GM13977 (cell line): Measurements from ENCODE around the gene PRMT7.

Source experiments
- DNase-seq: peaks from one replicate; pipeline ENCODE4 v3.0.0; 2012; ENCODE audit warnings: low spot score
- CTCF ChIP-seq: IDR thresholded peaks from 2 replicates; pipeline ENCODE4 v1.5.1; 2012; ENCODE audit warnings: mild to moderate bottlenecking, control low read depth; ENCODE audit not compliant: insufficient read depth; ENCODE audit errors: extremely low read depth, missing control alignments
- in situ Hi-C: fragments of 300-500 bp; cut with MboI; formaldehyde crosslinking; loops from one replicate; pipeline ENCODE4 v1.12.0; 2022; ENCODE audit warnings: low sequenced_read_pairs, low pct_unique_long_range_greater_than_20kb, mixed read lengths, inconsistent platforms; ENCODE audit not compliant: unreplicated experiment

Gene PRMT7

GRCh38 chr16:68345351-68345810 is 34.6 kb downstream of the PRMT7 start:
- no peak for TF ChIP-seq CTCF
- in situ Hi-C loops = no loop called here
- DNase-seq = no peak

- TF ChIP-seq CTCF = no peak
- DNase-seq = no peak
- in situ Hi-C loops = no loop called here
These were observed 35.3 kb downstream of the PRMT7 start for GRCh38 chr16:68345958-68346635.

GRCh38 chr16:68346892-68347480 is 36.2 kb downstream of the PRMT7 start:
- TF ChIP-seq CTCF = no peak
- DNase-seq = no peak
- in situ Hi-C loops = no loop called here

- TF ChIP-seq CTCF = no peak
- no peak for DNase-seq
- in situ Hi-C loops = no loop called here
These were observed 36.8 kb downstream of the PRMT7 start for GRCh38 chr16:68347605-68348004.

- TF ChIP-seq CTCF = no peak
- in situ Hi-C loops = no loop called here
These were observed 38.0 kb downstream of the PRMT7 start for GRCh38 chr16:68348639-68349445.

GRCh38 chr16:68349838-68350410 is 39.1 kb downstream of the PRMT7 start:
- DNase-seq = no peak
- in situ Hi-C loops = no loop called here
- TF ChIP-seq CTCF = no peak

More at GRCh38 chr16:68348639-68349445, 38.0 kb downstream of the PRMT7 start:
- DNase-seq = no peak
